Smooth muscle cell (in vitro differentiated cells): ENCODE measurements around the gene SMIM5. TPM values are rescaled to one million over a fixed set of nuclear protein-coding genes. Genes with fewer than 3 reads are reported as not detected.

Experiments
- DNase-seq: peaks from one replicate; lab custom pipeline; 2025; ENCODE audit not compliant: unreplicated experiment; lab: John Stamatoyannopoulos, UW
- H2AFZ ChIP-seq: fragments of 200-600 bp; sonication (generic); 2 replicates; pipeline ENCODE4 v1.6.0; 2016; ENCODE audit warnings: antibody characterized with exemption, low read depth, mild to moderate bottlenecking
- H3F3A ChIP-seq: fragments of 200-600 bp; sonication (generic); 2 replicates; pipeline ENCODE4 v1.6.0; 2017; ENCODE audit warnings: antibody characterized with exemption, low read depth
- H3K27ac ChIP-seq: fragments of 200-600 bp; sonication (generic); 2 replicates; pipeline ENCODE4 v1.5.1; 2016; ENCODE audit warnings: low read depth, mild to moderate bottlenecking
- H3K27me3 ChIP-seq: fragments of 200-600 bp; sonication (generic); 2 replicates; pipeline ENCODE4 v1.6.1; 2016; ENCODE audit warnings: low read depth, mild to moderate bottlenecking
- H3K36me3 ChIP-seq: fragments of 200-600 bp; sonication (generic); 2 replicates; pipeline ENCODE4 v1.5.1; 2016; ENCODE audit warnings: low read depth
- H3K4me1 ChIP-seq: fragments of 200-600 bp; sonication (generic); 2 replicates; pipeline ENCODE4 v1.5.1; 2016; ENCODE audit warnings: low read depth
- H3K4me2 ChIP-seq: fragments of 200-600 bp; sonication (generic); 2 replicates; pipeline ENCODE4 v1.6.0; 2016; ENCODE audit warnings: mild to moderate bottlenecking
- H3K4me3 ChIP-seq: fragments of 200-600 bp; sonication (generic); 2 replicates; pipeline ENCODE4 v1.5.1; 2016; ENCODE audit warnings: mild to moderate bottlenecking
- H3K79me2 ChIP-seq: fragments of 200-600 bp; sonication (generic); 2 replicates; pipeline ENCODE4 v1.6.0; 2016; ENCODE audit warnings: low read depth, mild to moderate bottlenecking
- H3K9ac ChIP-seq: fragments of 200-600 bp; sonication (generic); 2 replicates; pipeline ENCODE4 v1.6.0; 2016; ENCODE audit warnings: low read depth
- H3K9me3 ChIP-seq: fragments of 200-600 bp; sonication (generic); replicated peaks from 2 replicates; pipeline ENCODE4 v1.5.1; 2016; ENCODE audit warnings: low read depth
- H4K20me1 ChIP-seq: fragments of 200-600 bp; sonication (generic); 2 replicates; pipeline ENCODE4 v1.6.0; 2016; ENCODE audit warnings: low read depth
- CTCF ChIP-seq: fragments of 200-600 bp; sonication (generic); IDR thresholded peaks from 2 replicates; pipeline ENCODE4 v1.5.1; 2017; ENCODE audit warnings: borderline replicate concordance, mild to moderate bottlenecking, antibody characterized with exemption; ENCODE audit not compliant: insufficient read depth, poor library complexity, severe bottlenecking
- WGBS: methylation state at CpG from one replicate; pipeline ENCODE4 v1.1.7; 2016; ENCODE audit warnings: low lambda C conversion rate; 5-methylcytosine and 5-hydroxymethylcytosine counted together
- polyA plus RNA-seq: library from polyadenylated mRNA; unstranded; fragments of >200 nt; fragmentation: Nextera tagmentation; extraction: Ambion mirVana; gene quantifications from 2 replicates; pipeline ENCODE4 v1.2.1, GENCODE V29; 2016
- total RNA-seq: library from RNA; depleted of rRNA; stranded (reverse); fragments of >200 nt; gene quantifications from 2 replicates; pipeline ENCODE4 v1.2.3, GENCODE V29; 2014

SMIM5 gene
- total and polyA plus RNA-seq, 2 experiments from 2014 or later: 0.13 to 0.80 TPM

- Histone ChIP-seq H4K20me1 (no peaks in the 10 kb centered on the region), H3K4me1 (no peaks in the 10 kb centered on the region), H3K79me2 (no peaks in the 10 kb centered on the region), H3K27me3 (no peaks in the 10 kb centered on the region), H3K27ac (peak overlapping the region; percentile 76), H3K36me3 (no peaks in the 10 kb centered on the region), H3K9ac (no peak overlapping the region), H3F3A (no peaks in the 10 kb centered on the region), H3K9me3 (no peaks in the 10 kb centered on the region), H3K4me2 (no peak overlapping the region), H2AFZ (no peak overlapping the region), H3K4me3 (no peak overlapping the region)
- no peak for TF ChIP-seq CTCF
- no peak for DNase-seq
- WGBS: 89% methylated on average over 7 of the region's 7 CpGs
Measured at GRCh38 chr17:75642182-75642783, 9.0 kb downstream of the SMIM5 start.

GRCh38 chr17:75642784-75643642 lies 9.8 kb downstream of the SMIM5 start:
- H2AFZ ChIP-seq: no peak overlapping the region
- no peaks in the 10 kb centered on the region for H3K79me2 ChIP-seq
- H3K4me1 ChIP-seq: no peaks in the 10 kb centered on the region
- no peaks in the 10 kb centered on the region for H3K9me3 ChIP-seq
- no peaks in the 10 kb centered on the region for H3F3A ChIP-seq
- TF ChIP-seq CTCF: no peak
- no peak overlapping the region for H3K4me3 ChIP-seq
- no peak overlapping the region for H3K4me2 ChIP-seq
- H3K36me3 ChIP-seq: no peaks in the 10 kb centered on the region
- H3K27ac ChIP-seq: peak overlapping the region; percentile 76
- H3K9ac ChIP-seq: no peak overlapping the region
- H3K27me3 ChIP-seq: no peaks in the 10 kb centered on the region
- DNase-seq: no peak
- 75% methylated on average over 17 of the region's 17 CpGs for WGBS
- no peaks in the 10 kb centered on the region for H4K20me1 ChIP-seq

GRCh38 chr17:75643643-75644017 lies 10.4 kb downstream of the SMIM5 start:
- Histone ChIP-seq H3K4me3 (no peak overlapping the region), H3K4me2 (no peak overlapping the region), H3F3A (no peaks in the 10 kb centered on the region), H2AFZ (no peak overlapping the region), H3K27ac (peak overlapping the region; percentile 76), H3K4me1 (no peaks in the 10 kb centered on the region), H3K79me2 (no peaks in the 10 kb centered on the region), H4K20me1 (no peaks in the 10 kb centered on the region), H3K27me3 (no peaks in the 10 kb centered on the region), H3K9me3 (no peaks in the 10 kb centered on the region), H3K9ac (no peak overlapping the region), H3K36me3 (no peaks in the 10 kb centered on the region)
- WGBS: 94% methylated on average over 7 of the region's 7 CpGs
- no peak for DNase-seq
- TF ChIP-seq CTCF: no peak
